Measurements from ENCODE around the gene HOXB2. TPM values are rescaled to one million over a fixed set of nuclear protein-coding genes. Genes with fewer than 3 reads are reported as not detected.

The HOXB2 gene
- total RNA-seq, 1 donor from 2014 or later, result 2.8 TPM

GRCh38 chr17:48502901-48503300, 42.0 kb downstream of the HOXB2 start:
- ATAC-seq (no peak), DNase-seq (no peak)
- intact Hi-C loops (cut with micrococcal nuclease), result no loop called here

- intact Hi-C loops (cut with micrococcal nuclease), result no loop called here
- DNase-seq (no peak), ATAC-seq (no peak)
Measured at GRCh38 chr17:48502312-48502711, 42.6 kb downstream of the HOXB2 start.

GRCh38 chr17:48500435-48501426, 44.2 kb downstream of the HOXB2 start:
- ATAC-seq, result no peak
- no peak for DNase-seq
- intact Hi-C loops (cut with micrococcal nuclease), result no loop called here

- ATAC-seq, result no peak
- intact Hi-C loops (cut with micrococcal nuclease), result no loop called here
Measured at GRCh38 chr17:48499735-48500434, 45.0 kb downstream of the HOXB2 start.

GRCh38 chr17:48499248-48499647, 45.7 kb downstream of the HOXB2 start:
- DNase-seq, result no peak
- no peak for ATAC-seq
- intact Hi-C loops (cut with micrococcal nuclease), result no loop called here

More at GRCh38 chr17:48499735-48500434, 45.0 kb downstream of the HOXB2 start:
- no peak for DNase-seq

GRCh38 chr17:48498164-48498850, 46.6 kb downstream of the HOXB2 start:
- intact Hi-C loops (cut with micrococcal nuclease), result no loop called here

GRCh38 chr17:48497103-48497502, 47.8 kb downstream of the HOXB2 start:
- ATAC-seq (no peak), DNase-seq (no peak)
- intact Hi-C loops (cut with micrococcal nuclease), result no loop called here

More at GRCh38 chr17:48498164-48498850, 46.6 kb downstream of the HOXB2 start:
- no peak for ATAC-seq
- DNase-seq, result no peak

GRCh38 chr17:48494335-48494734, 50.6 kb downstream of the HOXB2 start:
- ATAC-seq, result no peak
- intact Hi-C loops (cut with micrococcal nuclease), result no loop called here
- DNase-seq, result no peak

Other genes with a start within 250 kb of the HOXB2 start
- gene SKAP1, start 114.9 kb downstream of the HOXB2 start, total RNA-seq, result 0.27 TPM
- not detected for gene HOXB1, start 14.1 kb downstream of the HOXB2 start, total RNA-seq
- gene HOXB4, start 33.2 kb upstream of the HOXB2 start, total RNA-seq, result 0.79 TPM
- 2.7 TPM for gene HOXB3, start 45.1 kb upstream of the HOXB2 start, total RNA-seq
- gene HOXB5, start 48.7 kb upstream of the HOXB2 start, total RNA-seq, result not detected
- gene HOXB6, start 59.9 kb upstream of the HOXB2 start, total RNA-seq, result 0.20 TPM
- gene HOXB7, start 65.9 kb upstream of the HOXB2 start, total RNA-seq, result 0.30 TPM
- not detected for gene HOXB8, start 70.2 kb upstream of the HOXB2 start, total RNA-seq
- gene HOXB9, start 81.2 kb upstream of the HOXB2 start, total RNA-seq, result not detected
- not detected for gene PRAC1, start 177.4 kb upstream of the HOXB2 start, total RNA-seq
- gene PRAC2, start 178.1 kb upstream of the HOXB2 start, total RNA-seq, result not detected
- not detected for gene HOXB13, start 183.6 kb upstream of the HOXB2 start, total RNA-seq